Spleen (tissue), 7 donors: ENCODE results near the gene GABRB1.

ENCODE experiments used
- POLR2A ChIP-seq, 3 donors: fragments of 450-650 bp; IDR thresholded peaks; one replicate each; pipeline ENCODE4 v1.5.1; 2017; ENCODE audit warnings: antibody characterized with exemption in 3 of 3, mild to moderate bottlenecking in 1 of 3
- POLR2AphosphoS5 ChIP-seq, 3 donors: sonication (generic); formaldehyde crosslinking; IDR thresholded peaks; one replicate each; pipeline ENCODE4 v1.5.1; 2017; ENCODE audit warnings: antibody characterized with exemption in 3 of 3
- TF ChIP-seq, protein P1 (sequence below), 11 experiments: fragments of 200-600 bp in 7 of 11; fragments of 450-650 bp in 4 of 11; sonication (generic) in 4 of 11; IDR thresholded peaks in 8 of 11; conservative IDR thresholded peaks in 3 of 11; 1 replicate in 7 of 11; 2 replicates in 4 of 11; pipeline versions ENCODE4 v1.4.0 to v1.8.0; 2016 to 2021; ENCODE audit warnings: antibody characterized with exemption in 11 of 11, inconsistent platforms in 4 of 11, mild to moderate bottlenecking in 1 of 11
- donor health status: DM: no; HTN: no; CAD: no; lungs with moderate emphysema.
- donor health status: DM: no; HTN: no; CAD: no.
- donor health status: DM: no; HTN: no; CAD: no.

DNA sequence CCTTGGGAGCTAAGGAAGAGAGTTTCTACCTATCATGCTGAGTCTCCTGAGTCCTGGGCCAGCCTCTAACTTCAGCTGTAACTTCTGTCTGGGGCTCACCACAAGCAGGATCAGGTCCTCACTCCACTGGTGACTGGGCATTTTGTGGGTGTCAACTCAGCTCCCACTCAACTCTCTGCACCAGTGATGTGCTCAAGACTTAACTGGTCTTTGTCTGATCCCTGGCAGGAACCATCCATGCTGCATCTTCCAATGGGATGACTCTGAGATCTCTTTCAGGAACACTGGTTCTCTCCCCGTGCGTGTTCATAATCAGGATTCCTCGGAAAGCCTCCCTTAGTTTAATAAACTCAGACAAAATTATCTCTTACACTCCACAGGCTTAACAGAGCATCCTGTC is 349.8 kb downstream of the GABRB1 start:
- TF ChIP-seq, protein P1, sequence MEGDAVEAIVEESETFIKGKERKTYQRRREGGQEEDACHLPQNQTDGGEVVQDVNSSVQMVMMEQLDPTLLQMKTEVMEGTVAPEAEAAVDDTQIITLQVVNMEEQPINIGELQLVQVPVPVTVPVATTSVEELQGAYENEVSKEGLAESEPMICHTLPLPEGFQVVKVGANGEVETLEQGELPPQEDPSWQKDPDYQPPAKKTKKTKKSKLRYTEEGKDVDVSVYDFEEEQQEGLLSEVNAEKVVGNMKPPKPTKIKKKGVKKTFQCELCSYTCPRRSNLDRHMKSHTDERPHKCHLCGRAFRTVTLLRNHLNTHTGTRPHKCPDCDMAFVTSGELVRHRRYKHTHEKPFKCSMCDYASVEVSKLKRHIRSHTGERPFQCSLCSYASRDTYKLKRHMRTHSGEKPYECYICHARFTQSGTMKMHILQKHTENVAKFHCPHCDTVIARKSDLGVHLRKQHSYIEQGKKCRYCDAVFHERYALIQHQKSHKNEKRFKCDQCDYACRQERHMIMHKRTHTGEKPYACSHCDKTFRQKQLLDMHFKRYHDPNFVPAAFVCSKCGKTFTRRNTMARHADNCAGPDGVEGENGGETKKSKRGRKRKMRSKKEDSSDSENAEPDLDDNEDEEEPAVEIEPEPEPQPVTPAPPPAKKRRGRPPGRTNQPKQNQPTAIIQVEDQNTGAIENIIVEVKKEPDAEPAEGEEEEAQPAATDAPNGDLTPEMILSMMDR (IDR thresholded peaks at IDR 0.05 in 8 of 11, conservative IDR thresholded peaks at IDR 0.05 in 3 of 11), result no peak
- no peak for TF ChIP-seq POLR2AphosphoS5 (IDR thresholded peaks at IDR 0.05)
- TF ChIP-seq POLR2A (IDR thresholded peaks at IDR 0.05), result no peak
